ENCODE results near the gene HAUS8. TPM values are rescaled to one million over a fixed set of nuclear protein-coding genes. Genes with fewer than 3 reads are reported as not detected.

HAUS8 gene
- polyA plus RNA-seq, 3 donors = 2.5 to 9.3 (median 4.4) TPM

DNA sequence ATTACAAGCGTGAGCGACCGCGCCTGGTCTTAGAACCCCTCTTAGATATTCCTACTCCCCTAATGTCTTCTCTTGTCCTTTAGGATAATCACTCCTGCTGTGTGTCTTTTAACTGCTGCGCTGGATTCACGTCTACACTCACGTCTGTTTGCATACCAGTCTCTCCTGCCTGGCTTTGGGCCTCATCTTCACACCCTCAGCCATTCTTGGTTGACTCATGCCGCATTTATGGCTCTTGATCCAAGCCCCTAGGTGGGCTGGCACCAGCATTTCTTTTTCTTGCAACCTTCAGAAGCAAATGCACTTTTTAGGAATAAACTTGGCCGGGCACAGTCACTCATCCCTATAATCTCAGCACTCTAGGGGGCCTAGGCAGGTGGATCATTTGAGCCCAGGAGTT, 23.1 kb upstream of the HAUS8 start:
- no peak overlapping the region for H3K4me3 Mint-ChIP-seq
- Histone ChIP-seq H3K4me1 (ENCODE audit: control insufficient read depth in 1 of 2, insufficient read depth in 2 of 2, low read length in 2 of 2) (peaks cover 31 to 45% of the 10 kb centered on the region in 2 donors), H3K27ac (ENCODE audit: low read depth in 1 of 2, low read length in 2 of 2) (peak overlapping the region in 1 of 2 donors; percentile 67), H2AFZ (ENCODE audit: insufficient read depth, low read depth, low read length, poor library complexity, severe bottlenecking) (no peak overlapping the region), H3K4me3 (replicated peaks in 1 of 3; ENCODE audit: low read depth in 2 of 3, low read length in 3 of 3) (no peak overlapping the region), H3K27me3 (ENCODE audit: control insufficient read depth in 2 of 2, insufficient read depth in 2 of 2, low read length in 2 of 2) (no peaks in the 10 kb centered on the region), H3K9ac (ENCODE audit: insufficient read depth, low read length, poor library complexity, severe bottlenecking) (no peak overlapping the region), H3K9me3 (replicated peaks in 1 of 2; ENCODE audit: control insufficient read depth in 1 of 2, insufficient read depth in 1 of 2, low read length in 2 of 2) (peaks cover 0 to 5% of the 10 kb centered on the region in 2 donors), H3K79me2 (ENCODE audit: insufficient read depth, low read length) (peaks cover 100% of the 10 kb centered on the region), H4K20me1 (ENCODE audit: insufficient read depth, low read length) (peaks cover 79% of the 10 kb centered on the region), H3K36me3 (replicated peaks in 1 of 2; ENCODE audit: control insufficient read depth in 1 of 2, insufficient read depth in 2 of 2, low read length in 2 of 2) (peaks cover 24 to 48% of the 10 kb centered on the region in 2 donors), H3K4me2 (replicated peaks; ENCODE audit: extremely low read depth, low read length, poor library complexity, severe bottlenecking) (no peak overlapping the region)
- intact Hi-C loops (cut with micrococcal nuclease) = no loop called here
- peaks cover 49% of the 10 kb centered on the region for H3K4me1 Mint-ChIP-seq
- peaks cover 0 to 3% (median 0%) of the 10 kb centered on the region in 3 donors for H3K27me3 Mint-ChIP-seq (ENCODE audit: low read depth in 3 of 3)
- WGBS (ENCODE audit: insufficient coverage) = 100% methylated on average over 9 of the region's 9 CpGs
- no peak for DNase-seq
- peak overlapping the region; percentile 61 to 90 (median 80) for H3K27ac Mint-ChIP-seq
- TF ChIP-seq, protein P1, sequence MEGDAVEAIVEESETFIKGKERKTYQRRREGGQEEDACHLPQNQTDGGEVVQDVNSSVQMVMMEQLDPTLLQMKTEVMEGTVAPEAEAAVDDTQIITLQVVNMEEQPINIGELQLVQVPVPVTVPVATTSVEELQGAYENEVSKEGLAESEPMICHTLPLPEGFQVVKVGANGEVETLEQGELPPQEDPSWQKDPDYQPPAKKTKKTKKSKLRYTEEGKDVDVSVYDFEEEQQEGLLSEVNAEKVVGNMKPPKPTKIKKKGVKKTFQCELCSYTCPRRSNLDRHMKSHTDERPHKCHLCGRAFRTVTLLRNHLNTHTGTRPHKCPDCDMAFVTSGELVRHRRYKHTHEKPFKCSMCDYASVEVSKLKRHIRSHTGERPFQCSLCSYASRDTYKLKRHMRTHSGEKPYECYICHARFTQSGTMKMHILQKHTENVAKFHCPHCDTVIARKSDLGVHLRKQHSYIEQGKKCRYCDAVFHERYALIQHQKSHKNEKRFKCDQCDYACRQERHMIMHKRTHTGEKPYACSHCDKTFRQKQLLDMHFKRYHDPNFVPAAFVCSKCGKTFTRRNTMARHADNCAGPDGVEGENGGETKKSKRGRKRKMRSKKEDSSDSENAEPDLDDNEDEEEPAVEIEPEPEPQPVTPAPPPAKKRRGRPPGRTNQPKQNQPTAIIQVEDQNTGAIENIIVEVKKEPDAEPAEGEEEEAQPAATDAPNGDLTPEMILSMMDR (IDR thresholded peaks at IDR 0.05) = no peak
- peaks cover 4 to 17% (median 9%) of the 10 kb centered on the region in 7 donors for H3K9me3 Mint-ChIP-seq
- peaks cover 68 to 73% of the 10 kb centered on the region in 2 donors for H3K36me3 Mint-ChIP-seq

DNA sequence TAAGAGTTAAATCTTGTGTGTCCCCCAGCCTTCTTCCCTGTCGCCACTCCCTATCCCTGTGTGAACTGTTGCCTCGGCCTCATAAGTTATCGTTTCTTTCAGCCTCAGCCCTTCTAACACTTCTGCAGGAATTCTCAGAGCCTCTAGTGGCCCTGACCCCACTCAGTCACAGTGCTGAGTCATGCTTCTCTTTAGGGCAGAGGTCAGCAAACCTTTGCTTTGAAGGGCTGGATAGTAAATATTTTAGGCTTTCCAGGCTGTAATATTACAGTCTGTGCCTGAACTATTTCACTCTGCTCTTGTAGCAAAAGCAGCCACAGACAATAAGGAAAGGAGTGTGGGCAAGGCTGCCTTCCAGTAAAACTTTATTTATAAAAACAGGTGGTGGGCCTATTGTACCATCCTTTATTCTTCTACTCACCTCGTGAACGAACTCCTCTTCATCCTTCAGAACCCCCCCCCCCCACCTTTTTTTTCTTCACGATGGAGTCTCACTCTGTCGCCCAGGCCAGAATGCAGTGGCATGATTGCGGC, 22.4 kb upstream of the HAUS8 start:
- H4K20me1 ChIP-seq (ENCODE audit: insufficient read depth, low read length) = peaks cover 79% of the 10 kb centered on the region
- no peak overlapping the region for H2AFZ ChIP-seq (ENCODE audit: insufficient read depth, low read depth, low read length, poor library complexity, severe bottlenecking)
- H3K4me2 ChIP-seq (replicated peaks; ENCODE audit: extremely low read depth, low read length, poor library complexity, severe bottlenecking) = peak overlapping the region; percentile 19
- H3K27ac ChIP-seq (ENCODE audit: low read depth in 1 of 2, low read length in 2 of 2) = peak overlapping the region; percentile 2 to 67
- Mint-ChIP-seq H3K9me3 (peaks cover under 1 to 14% (median 5%) of the 10 kb centered on the region in 7 donors), H3K4me3 (no peak overlapping the region), H3K4me1 (peaks cover 46% of the 10 kb centered on the region), H3K27me3 (ENCODE audit: low read depth in 3 of 3) (peaks cover 0 to 3% (median 0%) of the 10 kb centered on the region in 3 donors), H3K36me3 (peaks cover 63 to 73% of the 10 kb centered on the region in 2 donors), H3K27ac (peak overlapping the region; percentile 64 to 90 (median 81))
- peaks cover 18 to 41% of the 10 kb centered on the region in 2 donors for H3K36me3 ChIP-seq (replicated peaks in 1 of 2; ENCODE audit: control insufficient read depth in 1 of 2, insufficient read depth in 2 of 2, low read length in 2 of 2)
- intact Hi-C loops (cut with micrococcal nuclease) = no loop called here
- no peak overlapping the region for H3K9ac ChIP-seq (ENCODE audit: insufficient read depth, low read length, poor library complexity, severe bottlenecking)
- H3K9me3 ChIP-seq (replicated peaks in 1 of 2; ENCODE audit: control insufficient read depth in 1 of 2, insufficient read depth in 1 of 2, low read length in 2 of 2) = no peaks in the 10 kb centered on the region
- TF ChIP-seq, protein P1 (IDR thresholded peaks at IDR 0.05) = no peak
- WGBS (ENCODE audit: insufficient coverage) = 95% methylated on average over 2 of the region's 8 CpGs
- peaks cover 100% of the 10 kb centered on the region for H3K79me2 ChIP-seq (ENCODE audit: insufficient read depth, low read length)
- peak in 2 of 3 donors; percentile 40 to 58 for DNase-seq
- no peaks in the 10 kb centered on the region for H3K27me3 ChIP-seq (ENCODE audit: control insufficient read depth in 2 of 2, insufficient read depth in 2 of 2, low read length in 2 of 2)
- peaks cover 33 to 51% of the 10 kb centered on the region in 2 donors for H3K4me1 ChIP-seq (ENCODE audit: control insufficient read depth in 1 of 2, insufficient read depth in 2 of 2, low read length in 2 of 2)
- H3K4me3 ChIP-seq (replicated peaks in 1 of 3; ENCODE audit: low read depth in 2 of 3, low read length in 3 of 3) = no peak overlapping the region
